Stimulated activated CD8-positive, alpha-beta memory T cell treated with anti-CD3 and anti-CD28 coated beads, Interleukin-4, amount 100 ng/mL, for 4 hours (primary cell): ENCODE results near the gene LCA5.
"Not testable (repeated sequence)": the region's sequence is repeated elsewhere in the genome, so short reads cannot be mapped to it uniquely, and the experiment has no call there.

Source experiments
- DNase-seq, 2 donors: peaks; one replicate each; pipeline ENCODE4 v3.0.0-alpha.2; 2020; ENCODE audit warnings: low read depth in 2 of 2, low spot score in 1 of 2

LCA5 gene

GRCh38 chr6:79467716-79468115 is 69.5 kb downstream of the LCA5 start:
- no peak for DNase-seq

GRCh38 chr6:79466207-79466834 is 70.9 kb downstream of the LCA5 start:
- no peak for DNase-seq

DNA sequence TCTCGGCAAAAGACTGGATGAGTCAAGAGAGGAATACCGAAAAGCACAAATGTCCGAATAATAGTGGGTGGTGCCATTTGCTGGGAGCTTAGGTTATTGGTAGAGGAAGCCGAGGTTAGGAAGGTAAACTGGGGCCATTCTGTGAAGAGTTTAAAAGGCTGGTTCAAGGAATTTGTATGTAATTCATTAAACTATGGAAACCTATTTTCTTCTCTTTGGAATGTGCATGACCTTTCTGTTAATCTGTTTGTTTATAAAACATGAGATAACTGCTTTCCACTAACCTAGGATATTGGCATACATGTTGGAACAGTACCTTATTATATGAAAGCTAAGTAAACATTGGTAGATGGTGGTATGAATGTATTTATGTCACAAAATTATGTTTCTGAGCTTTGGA is 71.8 kb downstream of the LCA5 start:
- DNase-seq, result no peak

- no peak for DNase-seq
Measured at GRCh38 chr6:79463621-79464050, 73.6 kb downstream of the LCA5 start.

DNA sequence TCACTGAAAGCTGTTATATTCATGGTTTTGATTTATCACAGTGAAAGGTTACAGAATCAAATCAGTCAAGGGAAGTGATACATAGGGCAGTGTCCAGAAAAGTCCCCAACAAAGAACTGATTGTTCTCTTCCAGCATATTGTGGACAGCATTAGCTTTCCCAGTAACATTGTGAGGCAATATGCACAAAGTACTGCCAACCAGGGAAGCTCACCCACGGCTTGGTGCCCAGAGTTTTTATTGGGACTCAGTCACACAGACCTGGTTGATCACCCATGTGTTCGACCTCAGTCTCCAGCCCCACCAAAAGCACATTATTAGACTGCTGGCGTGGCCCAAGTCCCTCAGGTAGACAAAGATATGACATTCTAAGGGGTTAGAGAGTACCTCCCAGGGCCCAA is 76.0 kb downstream of the LCA5 start:
- DNase-seq, result no peak

DNA sequence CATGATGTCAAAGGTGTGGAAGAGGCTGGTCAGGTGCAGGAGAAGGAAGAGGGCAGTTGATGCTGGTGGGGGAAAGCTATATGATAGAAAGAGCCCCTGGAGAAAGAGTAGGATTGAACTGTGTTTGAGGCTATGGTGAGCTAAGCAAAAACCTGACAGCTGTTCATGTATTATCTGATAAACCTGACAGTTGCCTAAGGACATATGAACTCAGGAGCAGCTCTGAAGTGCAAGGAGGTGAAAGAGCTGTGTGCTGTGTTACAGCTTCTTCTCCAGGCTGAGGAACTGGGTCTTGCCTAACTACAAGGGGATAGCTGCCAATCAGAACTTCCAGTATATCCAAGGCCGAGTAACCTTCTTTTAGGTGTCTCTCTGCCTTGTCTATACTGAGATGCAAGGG is 81.8 kb downstream of the LCA5 start:
- DNase-seq, result no peak

GRCh38 chr6:79453558-79454042 is 83.6 kb downstream of the LCA5 start:
- DNase-seq, result no peak

DNA sequence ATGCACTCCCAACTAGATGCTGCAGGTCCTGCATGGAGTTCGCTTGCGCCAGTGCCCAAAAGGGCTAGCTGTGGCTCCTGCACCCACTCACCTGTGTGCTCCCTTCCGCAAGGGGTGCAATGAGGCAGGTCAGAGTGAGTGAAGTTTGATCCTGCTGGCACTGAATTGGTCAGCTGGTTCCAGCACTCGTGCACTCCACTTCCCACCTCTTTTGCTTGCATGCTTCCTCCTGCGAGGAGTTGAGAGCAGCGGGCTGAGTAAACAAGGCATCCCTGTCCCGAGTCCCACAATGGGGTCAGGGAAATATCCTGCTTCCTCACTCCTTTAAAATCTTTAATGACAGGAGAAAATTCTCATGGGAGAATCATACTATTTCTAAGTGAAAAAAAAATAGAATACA is 86.2 kb downstream of the LCA5 start:
- no peak for DNase-seq

- DNase-seq, result no peak
Measured at GRCh38 chr6:79446006-79446405, 91.2 kb downstream of the LCA5 start.

GRCh38 chr6:79443876-79444275 is 93.4 kb downstream of the LCA5 start:
- DNase-seq, result not testable (repeated sequence)

GRCh38 chr6:79441192-79441591 is 96.0 kb downstream of the LCA5 start:
- DNase-seq, result no peak

- DNase-seq, result no peak
Measured at GRCh38 chr6:79440598-79440997, 96.6 kb downstream of the LCA5 start.

DNA sequence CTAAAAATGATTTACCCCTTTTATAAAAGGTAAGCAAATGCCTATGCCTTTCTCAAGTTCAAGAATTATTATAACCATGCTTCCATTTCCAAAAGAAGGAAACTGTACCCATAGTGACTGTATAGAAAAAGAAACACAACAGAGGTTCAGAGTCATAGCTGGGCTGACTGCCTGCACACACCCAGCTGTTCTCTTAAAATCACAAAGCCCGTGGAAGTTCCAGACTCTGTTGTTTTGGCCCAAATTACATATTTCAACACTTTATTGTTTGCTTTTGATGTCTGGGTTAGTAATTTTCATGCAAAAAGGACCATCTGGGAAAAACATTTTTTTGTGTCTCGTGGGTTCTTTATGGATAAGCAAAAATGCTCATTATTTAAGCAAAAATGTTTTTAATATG is 99.2 kb downstream of the LCA5 start:
- no peak for DNase-seq

- no peak for DNase-seq
Measured at GRCh38 chr6:79436241-79436640, 101.0 kb downstream of the LCA5 start.

- no peak for DNase-seq
Measured at GRCh38 chr6:79435746-79436145, 101.5 kb downstream of the LCA5 start.
